HG03064 (cell line): ENCODE results near the gene ATP7A.
"Not testable (repeated sequence)": the region's sequence is repeated elsewhere in the genome, so short reads cannot be mapped to it uniquely, and the experiment has no call there.

Experiments used
- ATAC-seq: cut with Tn5 transposase; IDR thresholded peaks from one replicate; pipeline ENCODE4 v1.9.1; 2021; ENCODE audit warnings: low read depth; ENCODE audit not compliant: unreplicated experiment

The ATP7A gene

DNA sequence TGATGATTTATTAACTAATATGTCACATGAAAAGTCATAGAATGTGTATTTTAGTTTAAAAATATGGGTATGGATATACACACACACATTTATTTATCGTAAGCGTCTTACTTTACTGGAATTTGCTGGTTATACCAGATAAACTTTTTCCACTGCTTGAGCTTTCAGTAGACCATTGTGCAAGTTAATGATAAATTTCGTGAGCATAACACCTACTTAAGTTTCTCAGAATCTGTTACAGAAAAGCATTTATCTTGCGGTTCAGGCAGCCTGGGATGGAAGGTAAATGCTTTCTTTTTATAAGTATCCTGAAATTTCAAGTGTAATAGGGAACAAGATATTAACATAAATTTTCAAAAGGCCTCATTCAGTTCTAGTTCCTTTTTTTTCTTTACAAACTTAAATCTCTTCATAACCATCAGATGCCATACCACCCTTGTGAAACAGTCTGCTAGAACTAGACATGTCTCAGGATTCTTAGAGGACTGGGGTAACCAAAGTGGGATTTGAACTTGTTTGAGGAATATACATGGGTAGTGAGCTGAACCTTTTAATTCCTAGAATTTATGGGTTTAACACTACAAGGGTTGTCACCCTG lies 27.7 kb downstream of the ATP7A start:
- ATAC-seq, result no peak

DNA sequence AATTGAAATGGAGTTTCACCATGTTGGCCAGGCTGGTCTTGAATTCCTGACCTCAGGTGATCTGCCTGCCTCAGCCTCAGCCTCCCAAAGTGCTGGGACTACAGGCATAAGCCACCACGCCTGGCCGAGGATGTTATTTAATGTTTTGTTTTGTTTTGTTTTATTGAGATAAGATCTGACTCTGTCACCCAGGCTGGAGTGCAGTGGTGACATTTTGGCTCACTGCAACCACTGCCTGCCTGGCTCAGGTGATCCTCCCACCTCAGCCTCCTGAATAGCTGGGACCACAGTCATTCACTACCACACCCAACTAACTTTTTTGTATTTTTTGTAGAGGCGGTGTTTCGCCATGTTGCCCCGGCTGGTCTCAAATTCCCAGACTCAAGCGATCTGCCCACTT lies 34.5 kb downstream of the ATP7A start:
- ATAC-seq, result not testable (repeated sequence)

DNA sequence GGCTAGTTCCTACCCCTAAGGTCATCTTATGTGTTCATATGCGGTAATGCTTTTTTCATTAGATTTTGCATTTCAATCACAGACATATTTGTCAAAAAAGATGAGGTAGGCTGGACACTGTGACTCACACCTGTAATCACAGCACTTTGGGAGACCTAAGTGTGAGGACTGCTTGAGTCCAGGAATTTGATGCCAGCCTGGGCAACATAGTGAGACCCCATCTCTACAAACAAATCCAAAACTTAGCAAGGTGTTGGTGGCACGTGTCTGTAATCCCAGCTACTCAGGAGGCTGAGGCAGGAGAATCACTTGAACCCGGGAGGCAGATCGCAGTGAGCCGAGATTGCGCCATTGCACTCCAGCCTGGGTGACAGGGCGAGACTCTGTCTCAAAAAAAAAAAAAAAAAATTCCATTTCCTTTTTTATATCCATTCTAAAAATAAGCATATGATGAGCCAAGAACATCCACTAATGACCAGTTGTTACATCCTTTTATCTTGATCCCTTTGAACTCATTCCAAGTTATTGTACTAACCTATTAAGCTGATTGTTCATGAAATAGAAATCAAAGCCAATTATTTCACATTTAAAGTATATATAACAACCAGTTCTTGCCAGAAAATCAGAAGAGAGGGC lies 35.5 kb downstream of the ATP7A start:
- ATAC-seq, result no peak

DNA sequence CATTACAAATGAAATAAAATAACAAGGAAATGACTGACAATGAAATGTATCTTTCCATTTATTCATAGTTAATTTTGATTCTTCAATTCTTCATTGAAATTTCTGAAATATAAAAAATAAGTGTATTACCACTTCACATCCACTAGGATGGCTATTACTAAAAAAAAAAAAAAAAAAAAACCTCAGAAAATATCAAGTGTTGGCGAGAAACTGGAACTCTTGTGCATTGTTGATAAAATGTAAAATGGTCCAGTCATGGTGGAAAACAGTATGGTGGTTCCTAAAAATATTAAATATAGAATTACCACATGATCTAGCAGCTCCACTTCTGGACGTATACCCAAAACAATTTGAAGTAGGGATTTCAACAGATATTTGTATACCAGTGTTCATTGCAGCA lies 36.1 kb downstream of the ATP7A start:
- no peak for ATAC-seq

DNA sequence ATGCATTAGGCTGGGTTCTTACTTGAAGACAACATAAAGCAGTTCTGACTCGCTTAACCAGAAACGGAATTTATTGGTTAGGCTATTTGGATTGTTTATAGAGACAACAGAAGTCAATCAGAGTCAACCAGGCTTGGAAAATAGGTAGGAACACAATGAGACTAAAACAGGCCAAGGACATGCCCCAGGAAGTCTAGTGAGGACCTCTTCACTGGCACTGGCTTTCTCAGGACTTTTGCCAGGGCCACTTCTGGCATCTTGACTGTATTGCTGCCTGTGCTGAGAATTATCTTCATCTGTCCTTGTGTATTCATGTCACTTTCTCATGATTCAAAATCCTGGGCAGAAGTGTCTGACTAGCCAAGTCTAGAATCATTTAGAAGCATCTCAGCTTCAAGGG lies 39.3 kb downstream of the ATP7A start:
- no peak for ATAC-seq

DNA sequence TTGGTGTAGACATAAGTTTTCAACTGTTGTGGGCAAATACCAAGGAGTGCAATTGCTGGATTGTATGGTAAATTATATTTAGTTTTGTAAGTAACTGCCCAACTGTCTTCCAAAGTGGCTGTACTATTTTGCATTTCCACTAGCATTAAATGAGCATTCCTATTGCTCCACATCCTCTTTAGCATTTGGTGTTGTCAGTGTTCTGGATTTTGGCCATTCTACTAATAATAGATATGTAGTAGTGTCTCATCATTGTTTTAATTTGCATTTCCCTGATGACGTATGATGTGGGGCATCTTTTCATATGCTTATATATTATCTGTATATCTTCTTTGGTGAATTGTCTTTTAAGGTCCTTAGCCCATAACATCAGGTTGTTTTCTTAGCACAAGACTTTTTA lies 41.7 kb downstream of the ATP7A start:
- ATAC-seq, result no peak

DNA sequence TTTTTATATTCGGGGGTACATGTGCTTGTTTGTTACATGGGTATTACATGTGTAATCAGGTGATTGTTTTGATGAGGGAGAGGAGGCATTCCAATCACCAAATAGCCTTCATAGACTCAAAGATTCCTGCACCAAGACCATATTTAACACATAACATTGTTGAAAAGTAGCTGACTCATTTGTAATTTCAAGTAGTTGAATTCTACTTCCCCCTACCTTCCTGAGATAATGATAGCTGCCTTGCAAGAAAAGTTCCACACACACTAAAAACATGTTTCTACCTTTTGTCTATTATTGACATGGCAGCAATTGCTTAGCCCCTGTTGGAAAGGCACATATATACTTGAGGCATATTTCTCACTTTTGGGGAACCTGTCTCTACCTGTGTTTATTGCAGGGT lies 42.8 kb downstream of the ATP7A start:
- no peak for ATAC-seq

DNA sequence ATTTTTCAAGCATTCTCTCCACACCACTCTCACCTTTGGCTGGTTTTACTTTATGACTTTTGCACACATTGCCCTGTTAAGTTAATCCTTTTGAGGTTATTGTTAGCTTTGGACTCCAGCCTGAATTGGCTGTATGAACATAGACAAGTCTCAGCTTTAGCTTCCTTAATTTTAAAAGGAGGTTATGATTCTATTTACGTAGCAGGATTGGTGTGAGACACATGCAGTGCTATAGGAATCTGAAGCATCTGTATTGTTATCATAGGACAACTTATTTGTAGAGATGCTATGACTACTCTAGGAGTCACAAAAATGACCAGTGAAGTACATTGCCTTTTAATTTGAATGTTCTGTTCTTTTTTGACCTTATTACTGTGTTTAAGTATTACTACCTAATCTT lies 43.2 kb downstream of the ATP7A start:
- ATAC-seq, result no peak

DNA sequence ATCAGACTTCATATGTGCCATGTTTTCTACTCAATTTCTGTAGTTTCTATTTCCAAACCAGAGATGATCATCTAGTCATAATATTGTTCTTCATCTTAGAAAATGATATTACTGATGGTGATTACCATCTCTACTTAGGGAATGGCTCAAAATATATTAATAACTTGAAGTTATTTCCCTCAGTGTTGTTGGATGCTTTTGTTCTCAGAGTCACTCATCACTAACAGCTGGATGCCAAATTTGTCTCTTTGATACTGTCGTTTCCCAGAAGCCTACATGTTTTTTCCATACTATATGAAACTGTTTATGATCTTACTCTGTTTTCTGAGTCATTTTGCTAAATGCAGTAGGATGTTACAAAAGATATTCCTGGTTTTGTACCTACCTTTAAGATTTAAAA lies 50.1 kb downstream of the ATP7A start:
- no peak for ATAC-seq

DNA sequence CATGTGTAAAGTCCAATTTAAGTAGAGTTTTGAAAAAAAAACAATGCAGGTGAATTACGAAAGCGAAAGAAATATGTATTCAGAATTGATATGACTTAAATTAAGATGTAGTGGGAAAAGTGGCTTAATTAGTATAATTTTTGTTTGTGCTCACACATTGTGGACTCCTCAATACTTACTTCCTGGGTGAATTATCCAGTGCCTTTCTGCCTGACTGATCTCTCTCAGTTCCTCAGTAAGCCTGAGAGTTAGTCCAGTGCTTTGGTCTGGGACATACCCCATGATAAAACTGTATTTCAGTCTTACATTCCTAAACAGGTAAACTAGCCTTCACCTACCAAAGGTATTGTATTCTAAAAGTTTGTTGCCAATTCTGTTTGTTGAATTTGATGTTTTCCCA lies 50.6 kb downstream of the ATP7A start:
- ATAC-seq, result no peak

DNA sequence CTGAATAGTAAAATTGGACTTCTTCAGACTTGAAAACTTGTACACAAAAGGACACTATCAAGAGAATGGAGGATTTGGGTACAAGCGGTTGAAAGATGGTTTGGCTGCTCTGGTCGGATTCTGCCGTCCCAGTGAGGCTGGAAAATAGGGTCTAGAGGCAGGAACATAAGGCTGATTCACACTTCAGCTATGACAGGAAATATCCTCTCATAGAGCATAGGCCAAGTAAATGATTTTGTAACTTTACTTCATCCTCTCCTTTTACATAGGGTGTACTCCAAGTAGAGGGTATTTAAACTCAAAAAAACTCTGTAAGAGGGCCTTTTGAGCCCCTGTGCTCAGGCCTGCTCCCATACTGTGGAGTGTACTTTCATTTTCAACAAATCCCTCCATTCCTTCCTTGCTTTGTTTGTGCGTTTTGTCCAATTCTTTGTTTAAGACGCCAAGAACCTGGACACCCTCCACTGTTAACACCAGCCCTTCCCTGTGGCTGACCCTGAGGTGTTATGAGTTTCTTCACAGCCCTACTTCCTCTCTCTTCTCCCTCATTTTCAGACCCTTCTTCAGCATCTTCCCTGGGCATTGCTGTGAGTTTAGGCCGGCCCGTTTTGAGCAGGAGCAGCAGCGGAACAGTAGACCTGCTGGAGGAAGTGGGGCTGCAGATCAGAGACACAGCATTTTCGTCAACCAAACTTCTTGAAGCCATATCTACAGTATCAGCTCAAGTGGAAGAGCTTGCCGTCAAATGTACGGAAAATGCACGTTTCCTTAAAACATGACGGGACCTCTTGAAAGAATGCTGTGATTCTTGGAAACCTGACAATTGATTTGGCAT lies 51.8 kb downstream of the ATP7A start:
- ATAC-seq, result no peak

DNA sequence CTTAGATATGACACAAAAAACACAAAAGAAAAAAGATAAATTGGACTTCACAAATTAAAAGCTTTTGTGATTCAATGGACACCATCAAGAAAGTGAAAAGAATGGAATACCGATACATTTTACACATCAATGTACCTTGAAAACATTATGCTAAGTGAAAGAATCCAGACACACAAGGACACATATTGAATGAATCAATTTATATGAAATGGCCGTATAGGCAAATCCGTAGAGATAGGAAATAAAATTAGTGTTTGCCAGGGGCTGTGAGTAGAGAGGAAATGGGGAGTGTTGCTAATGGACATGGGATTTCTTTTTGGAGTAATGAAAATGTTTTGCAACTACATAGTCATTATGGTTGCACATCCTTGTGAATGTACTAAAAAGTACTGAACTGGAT lies 55.9 kb downstream of the ATP7A start:
- ATAC-seq, result no peak

DNA sequence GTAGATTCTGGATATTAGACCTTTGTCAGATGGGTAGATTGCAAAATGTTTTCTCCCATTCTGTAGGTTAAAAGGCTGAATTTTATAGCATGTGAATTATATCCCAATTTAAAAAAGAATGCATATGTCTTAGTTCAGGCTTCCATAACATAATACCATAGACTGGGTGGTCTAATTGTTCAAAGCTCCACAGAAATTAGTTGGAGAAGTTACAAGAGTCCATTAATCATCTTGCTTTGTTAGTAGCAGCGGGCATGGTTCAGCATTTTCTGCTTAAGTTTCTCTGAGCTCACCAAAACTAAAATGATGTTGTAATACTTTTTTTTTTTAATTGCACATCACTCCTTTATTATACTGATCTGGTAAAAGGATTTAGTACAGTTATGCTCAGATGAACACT lies 57.1 kb downstream of the ATP7A start:
- no peak for ATAC-seq

DNA sequence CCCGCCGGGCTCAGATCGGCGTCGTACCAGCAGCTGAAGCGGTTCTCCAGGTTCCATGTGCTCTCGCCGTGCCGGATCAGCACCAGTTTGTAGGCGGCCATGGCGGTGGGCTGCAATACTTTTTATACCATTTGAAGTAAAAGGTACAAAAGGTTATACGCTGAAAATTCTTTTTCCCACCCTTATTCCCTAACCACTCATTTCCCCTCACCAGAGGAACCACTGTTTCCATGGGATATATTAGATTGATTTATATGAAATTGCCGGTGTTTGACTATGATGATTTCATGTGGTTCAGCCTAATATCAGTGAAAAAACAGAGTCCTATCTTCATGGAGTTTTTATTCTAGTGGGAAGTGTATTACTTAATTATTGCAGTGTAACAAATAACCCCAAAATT lies 59.0 kb downstream of the ATP7A start, which contains the start of gene PGAM4:
Gene PGAM4, minus strand, starts transcription at position 101 of the 400 bp plus-strand sequence. Its CDS starts 0 bp downstream, at position 101.
- ATAC-seq, result no peak

DNA sequence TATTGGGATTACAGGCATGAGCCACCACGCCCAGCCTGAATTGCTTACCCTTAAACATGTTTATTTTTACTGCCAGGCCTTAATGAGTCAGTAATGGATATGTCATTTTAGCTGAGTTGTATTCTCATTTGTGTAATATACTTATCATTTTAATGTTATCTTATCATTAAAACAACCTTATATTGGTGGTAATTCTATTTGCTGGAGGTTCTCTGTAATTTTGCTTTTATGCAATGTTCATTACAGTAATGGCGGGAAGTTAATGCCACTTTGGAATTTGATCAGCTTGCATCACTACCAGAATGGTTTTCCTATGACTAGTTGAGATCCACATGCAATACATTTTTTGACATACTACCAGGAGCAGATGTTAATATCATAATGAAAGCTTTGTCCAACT lies 65.3 kb downstream of the ATP7A start:
- no peak for ATAC-seq

DNA sequence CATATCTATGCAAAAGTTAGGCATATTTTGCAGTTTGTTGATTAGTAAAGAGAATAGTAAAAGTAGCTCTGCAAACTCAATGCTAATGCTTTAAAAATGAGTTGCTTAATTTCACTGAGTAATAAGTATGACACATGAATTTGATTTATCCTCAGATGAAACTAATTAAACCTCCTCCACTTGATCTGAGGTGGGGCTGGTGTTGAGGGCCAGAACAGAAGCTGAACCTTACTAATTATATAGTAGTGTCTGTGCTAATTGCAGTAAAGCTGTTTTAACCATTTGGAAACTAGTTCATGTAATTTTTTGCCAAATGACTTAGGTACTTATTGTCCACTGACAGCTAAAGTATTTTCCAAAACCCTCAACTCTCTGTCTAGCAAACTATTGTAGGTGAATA lies 66.6 kb downstream of the ATP7A start:
- no peak for ATAC-seq

DNA sequence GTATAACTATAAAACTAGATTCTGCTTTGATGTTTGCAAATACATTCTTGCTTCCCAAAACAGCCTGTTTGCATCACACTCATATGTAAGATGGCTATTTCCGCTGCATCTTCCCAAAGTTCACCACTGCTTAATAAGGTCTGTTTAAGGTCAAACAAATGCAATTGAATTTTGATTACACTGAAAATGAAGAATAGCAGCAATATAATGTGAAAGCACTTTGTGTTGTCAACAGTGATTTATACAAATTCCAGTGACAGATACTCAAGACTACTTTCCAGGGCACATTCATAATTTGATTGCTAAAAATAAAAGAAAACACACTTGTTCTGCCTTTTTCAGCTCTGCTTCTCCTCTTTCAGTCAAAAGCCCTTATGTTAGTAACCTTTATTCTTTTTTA lies 67.0 kb downstream of the ATP7A start:
- no peak for ATAC-seq

DNA sequence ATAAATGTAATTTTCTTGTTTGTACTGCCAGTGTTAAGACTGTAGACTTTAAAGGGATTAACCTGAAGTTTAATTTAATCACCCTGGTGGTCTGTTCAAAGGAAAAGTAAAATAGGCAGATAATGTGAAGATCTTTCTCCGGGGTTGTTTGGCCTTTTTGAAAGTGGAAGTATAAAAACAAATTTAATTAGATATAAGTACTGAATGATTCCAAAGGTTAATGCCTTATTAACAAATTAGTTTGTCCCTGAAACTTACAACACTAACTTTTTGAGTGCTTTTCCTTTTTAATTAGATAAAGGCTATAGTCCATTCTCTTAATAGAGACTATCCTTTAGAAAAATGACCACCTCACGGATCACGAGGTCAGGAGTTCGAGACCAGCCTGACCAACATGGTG lies 69.4 kb downstream of the ATP7A start:
- ATAC-seq, result no peak

DNA sequence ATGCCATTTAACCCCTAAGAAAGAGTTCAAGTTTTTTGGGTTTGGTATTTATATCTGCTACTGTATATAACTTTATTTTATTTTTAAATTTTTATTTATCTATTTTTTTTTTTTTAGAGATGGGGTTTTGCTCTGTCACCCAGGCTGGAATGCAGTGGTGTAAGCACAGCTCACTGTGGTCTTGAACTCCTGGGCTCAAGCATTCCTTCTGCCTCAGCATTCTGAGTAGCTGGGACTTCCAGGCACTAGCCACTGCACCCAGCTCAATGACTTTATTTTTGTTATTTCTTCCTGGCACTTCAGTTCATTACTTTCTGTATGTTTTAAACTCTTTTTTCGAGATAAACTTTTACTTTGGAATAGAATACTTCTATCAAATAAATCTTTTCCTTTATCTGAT lies 101.4 kb downstream of the ATP7A start:
- ATAC-seq, result no peak

DNA sequence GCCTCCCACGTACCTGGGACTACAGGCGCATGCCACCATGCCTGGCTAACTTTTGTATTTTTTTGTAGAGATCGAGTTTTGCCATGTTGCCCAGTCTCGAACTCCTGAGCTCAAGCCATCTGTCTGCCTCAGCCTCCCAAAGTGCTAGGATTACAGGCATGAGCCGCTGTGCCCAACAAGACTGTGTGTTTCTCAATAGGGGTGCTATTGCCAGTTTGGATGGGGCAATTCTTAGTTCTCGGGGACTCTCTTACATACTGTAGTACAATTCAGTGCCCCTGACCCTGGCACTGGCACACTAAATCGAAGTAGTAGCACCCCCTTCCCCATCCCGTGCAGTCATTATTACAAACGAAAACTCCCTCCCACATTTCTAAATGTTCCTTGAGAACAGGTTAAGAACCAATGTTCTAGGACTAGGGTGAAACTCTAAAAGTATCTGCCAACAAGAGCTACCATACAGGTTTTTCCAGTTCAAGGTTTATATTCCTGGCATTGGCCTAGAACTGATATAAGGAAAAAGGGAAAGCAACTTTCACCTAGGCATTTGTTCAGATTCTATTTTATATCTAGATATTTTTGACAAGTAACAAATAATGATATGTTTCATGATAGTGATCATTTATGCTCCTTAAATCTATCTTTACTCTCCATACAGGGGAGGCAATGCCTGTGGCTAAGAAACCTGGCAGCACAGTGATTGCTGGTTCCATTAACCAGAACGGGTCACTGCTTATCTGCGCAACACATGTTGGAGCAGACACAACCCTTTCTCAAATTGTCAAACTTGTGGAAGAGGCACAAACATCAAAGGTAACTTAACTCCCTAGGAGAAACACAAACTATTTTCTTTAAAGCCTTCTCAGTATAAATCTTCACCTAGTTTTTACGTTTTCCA lies 109.3 kb downstream of the ATP7A start:
- ATAC-seq, result no peak
